ENCODE measurements around the gene MELK. TPM values are rescaled to one million over a fixed set of nuclear protein-coding genes. Genes with fewer than 3 reads are reported as not detected.

Gene MELK
- polyA plus RNA-seq, 1 donor from 2014 or later: 1.8 TPM

DNA sequence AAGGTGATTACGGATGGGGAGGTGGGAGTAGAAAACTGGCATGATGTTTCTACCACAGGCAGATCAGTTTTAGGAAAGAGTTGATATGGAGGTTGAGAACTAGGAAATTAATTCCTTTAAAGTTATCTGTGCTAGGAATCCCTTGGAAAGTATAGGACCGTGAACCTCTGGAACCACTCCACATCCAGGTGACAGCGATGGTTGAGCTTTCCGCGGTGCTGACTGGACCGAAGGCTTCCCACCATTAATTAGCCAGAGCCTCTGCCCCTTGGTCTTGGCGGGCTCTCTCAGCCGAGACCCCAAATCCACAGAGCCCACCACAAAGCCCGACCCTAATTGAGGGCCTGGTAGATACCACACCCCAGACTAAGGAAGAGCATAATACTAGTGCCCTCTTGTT is 147.3 kb downstream of the MELK start:
- TF ChIP-seq POLR2AphosphoS5 (IDR thresholded peaks at IDR 0.05) (no peak), SMC3 (conservative IDR thresholded peaks at IDR 0.05; ENCODE audit: poor library complexity) (no peak), EP300 (conservative IDR thresholded peaks at IDR 0.05; ENCODE audit: poor library complexity, severe bottlenecking) (no peak), REST (IDR thresholded peaks at IDR 0.05; ENCODE audit: borderline replicate concordance) (no peak), TAF1 (IDR thresholded peaks at IDR 0.05; ENCODE audit: low read depth) (no peak), MXI1 (conservative IDR thresholded peaks at IDR 0.05; ENCODE audit: poor library complexity, severe bottlenecking) (no peak)

DNA sequence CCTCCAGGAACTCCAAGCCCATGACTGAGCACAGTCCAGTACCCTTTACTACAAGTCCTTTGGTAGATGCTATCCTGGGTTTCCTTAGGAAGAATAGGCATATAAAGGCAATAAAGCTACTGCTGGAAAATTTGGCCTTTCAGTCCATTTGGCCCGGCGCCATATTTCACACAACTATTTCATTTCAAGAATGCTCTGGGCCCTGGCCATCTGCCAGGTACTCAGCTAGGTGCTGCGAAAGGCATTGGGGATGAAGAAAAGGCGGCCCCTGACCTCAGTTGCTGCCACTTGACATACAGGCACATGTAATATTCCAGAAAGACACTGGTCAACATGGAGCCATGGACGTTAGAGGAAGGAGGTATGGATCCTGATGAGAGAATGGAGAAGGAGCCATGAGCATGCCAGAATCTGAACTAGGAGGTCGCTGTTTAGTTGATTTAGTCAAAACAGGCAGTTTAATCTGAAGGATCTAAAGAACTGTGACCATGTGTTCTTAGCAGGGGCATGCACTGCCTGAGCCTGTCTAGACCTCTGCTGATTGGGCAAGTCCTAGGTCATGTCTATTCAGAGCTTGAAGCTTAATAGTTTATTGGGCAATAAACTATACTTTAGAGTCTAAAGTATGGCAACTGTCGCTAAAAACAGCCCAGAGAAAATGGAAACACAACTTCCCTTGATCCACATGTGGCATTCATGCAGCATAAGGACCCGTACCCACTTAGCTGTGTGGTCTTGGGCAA is 149.3 kb downstream of the MELK start:
- H3F3A ChIP-seq (ENCODE audit: insufficient read depth, low read length, poor library complexity, severe bottlenecking): no peaks in the 10 kb centered on the region
- no peaks in the 10 kb centered on the region for H3K79me2 ChIP-seq (replicated peaks; ENCODE audit: insufficient read depth, low read length)
- H4K20me1 ChIP-seq (ENCODE audit: insufficient read depth): no peaks in the 10 kb centered on the region
- no peak overlapping the region for H2AFZ ChIP-seq (ENCODE audit: low read depth, low read length)
- no peaks in the 10 kb centered on the region for H3K27me3 ChIP-seq (ENCODE audit: insufficient read depth, low read depth, low read length)
- no peaks in the 10 kb centered on the region for H3K36me3 ChIP-seq (ENCODE audit: insufficient read depth, low read length)
- no peaks in the 10 kb centered on the region for H3K9me2 ChIP-seq (ENCODE audit: insufficient read depth, low read length)
- no peaks in the 10 kb centered on the region for H3K9me3 ChIP-seq (ENCODE audit: low read length)
- H3K27ac ChIP-seq (ENCODE audit: low read length): no peak overlapping the region
- TF ChIP-seq EZH2 (IDR thresholded peaks at IDR 0.05; ENCODE audit: borderline replicate concordance, insufficient read depth, low read length, poor library complexity, severe bottlenecking) (no peak), RAD21 (conservative IDR thresholded peaks at IDR 0.05) (no peak), REST (IDR thresholded peaks at IDR 0.05; ENCODE audit: borderline replicate concordance) (no peak), TAF1 (IDR thresholded peaks at IDR 0.05; ENCODE audit: low read depth) (no peak), SMC3 (conservative IDR thresholded peaks at IDR 0.05; ENCODE audit: poor library complexity) (no peak), EP300 (conservative IDR thresholded peaks at IDR 0.05; ENCODE audit: poor library complexity, severe bottlenecking) (no peak), POLR2AphosphoS5 (IDR thresholded peaks at IDR 0.05) (no peak), MXI1 (conservative IDR thresholded peaks at IDR 0.05; ENCODE audit: poor library complexity, severe bottlenecking) (no peak)
- TF ChIP-seq, protein P1, sequence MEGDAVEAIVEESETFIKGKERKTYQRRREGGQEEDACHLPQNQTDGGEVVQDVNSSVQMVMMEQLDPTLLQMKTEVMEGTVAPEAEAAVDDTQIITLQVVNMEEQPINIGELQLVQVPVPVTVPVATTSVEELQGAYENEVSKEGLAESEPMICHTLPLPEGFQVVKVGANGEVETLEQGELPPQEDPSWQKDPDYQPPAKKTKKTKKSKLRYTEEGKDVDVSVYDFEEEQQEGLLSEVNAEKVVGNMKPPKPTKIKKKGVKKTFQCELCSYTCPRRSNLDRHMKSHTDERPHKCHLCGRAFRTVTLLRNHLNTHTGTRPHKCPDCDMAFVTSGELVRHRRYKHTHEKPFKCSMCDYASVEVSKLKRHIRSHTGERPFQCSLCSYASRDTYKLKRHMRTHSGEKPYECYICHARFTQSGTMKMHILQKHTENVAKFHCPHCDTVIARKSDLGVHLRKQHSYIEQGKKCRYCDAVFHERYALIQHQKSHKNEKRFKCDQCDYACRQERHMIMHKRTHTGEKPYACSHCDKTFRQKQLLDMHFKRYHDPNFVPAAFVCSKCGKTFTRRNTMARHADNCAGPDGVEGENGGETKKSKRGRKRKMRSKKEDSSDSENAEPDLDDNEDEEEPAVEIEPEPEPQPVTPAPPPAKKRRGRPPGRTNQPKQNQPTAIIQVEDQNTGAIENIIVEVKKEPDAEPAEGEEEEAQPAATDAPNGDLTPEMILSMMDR (IDR thresholded peaks at IDR 0.05; ENCODE audit: poor library complexity, severe bottlenecking): no peak
- no peak overlapping the region for H3K4me2 ChIP-seq (ENCODE audit: low read length)
- no peak overlapping the region for H3K4me3 ChIP-seq (ENCODE audit: low read length)
- no peak overlapping the region for H3K9ac ChIP-seq (ENCODE audit: low read length)

More for the DNA sequence above, 147.3 kb downstream of the MELK start:
- Histone ChIP-seq H3K9ac (ENCODE audit: low read length) (no peak overlapping the region), H3K9me3 (ENCODE audit: low read length) (no peaks in the 10 kb centered on the region), H3K9me2 (ENCODE audit: insufficient read depth, low read length) (no peaks in the 10 kb centered on the region), H3K27me3 (ENCODE audit: insufficient read depth, low read depth, low read length) (no peaks in the 10 kb centered on the region), H3K4me3 (ENCODE audit: low read length) (no peak overlapping the region), H3K79me2 (replicated peaks; ENCODE audit: insufficient read depth, low read length) (no peaks in the 10 kb centered on the region), H3F3A (ENCODE audit: insufficient read depth, low read length, poor library complexity, severe bottlenecking) (no peaks in the 10 kb centered on the region), H4K20me1 (ENCODE audit: insufficient read depth) (no peaks in the 10 kb centered on the region), H2AFZ (ENCODE audit: low read depth, low read length) (no peak overlapping the region), H3K27ac (ENCODE audit: low read length) (no peak overlapping the region), H3K4me2 (ENCODE audit: low read length) (no peak overlapping the region), H3K36me3 (ENCODE audit: insufficient read depth, low read length) (no peaks in the 10 kb centered on the region)

Data from neural cell (in vitro differentiated cells).